PC-3 (cell line): ENCODE measurements around the gene CCNO. TPM values are rescaled to one million over a fixed set of nuclear protein-coding genes. Genes with fewer than 3 reads are reported as not detected.
A peak's percentile ranks its signal among the peaks of the same experiment; 100 is the strongest.

ENCODE experiments used
- ATAC-seq: fragments of 200-7000 bp; cut with Tn5 transposase; 2 replicates; pipeline ENCODE4 v1.9.1; 2020; ENCODE audit warnings: mild to moderate bottlenecking, moderate library complexity
- BruUV-seq: library from RNA; stranded (reverse); fragments of 400-500 nt; replicated peaks from 2 replicates; lab custom pipeline; 2021; lab: Mats Ljungman, UMichigan
- CTCF ChIA-PET: fragments of 300-600 bp; sonication (Branson Sonifier 250); formaldehyde crosslinking; loops from one replicate; lab custom pipeline; 2022; ENCODE audit warnings: antibody characterized with exemption; lab: Charles Lee
- POLR2A ChIA-PET: fragments of 300-600 bp; sonication (Branson Sonifier 250); formaldehyde crosslinking; loops from one replicate; lab custom pipeline; 2022; ENCODE audit warnings: antibody characterized with exemption; ENCODE audit not compliant: unreplicated experiment; lab: Charles Lee
- DNase-seq: peaks from one replicate; pipeline ENCODE4 v3.0.0-alpha.2; 2015
- H2AFZ ChIP-seq: fragments of 300-600 bp; sonication (generic); 2 replicates; pipeline ENCODE4 v1.6.0; 2016; ENCODE audit warnings: antibody characterized with exemption, low read length
- H3F3A ChIP-seq: fragments of 300-600 bp; sonication (generic); one replicate; pipeline ENCODE4 v1.6.0; 2017; ENCODE audit warnings: antibody characterized with exemption, low read length, control low read depth, mild to moderate bottlenecking; ENCODE audit not compliant: unreplicated experiment
- H3K27ac ChIP-seq: fragments of 300-600 bp; sonication (generic); 2 replicates; pipeline ENCODE4 v1.5.1; 2016; ENCODE audit warnings: mild to moderate bottlenecking, low read length
- H3K27me3 ChIP-seq: fragments of 300-600 bp; sonication (generic); 2 replicates; pipeline ENCODE4 v1.6.1; 2016; ENCODE audit warnings: low read length, mixed read lengths
- H3K36me3 ChIP-seq: fragments of 300-600 bp; sonication (generic); 2 replicates; pipeline ENCODE4 v1.6.1; 2016; ENCODE audit warnings: low read depth, mixed run types, low read length, mixed read lengths
- H3K4me1 ChIP-seq: fragments of 300-600 bp; sonication (generic); 2 replicates; pipeline ENCODE4 v1.5.1; 2016; ENCODE audit warnings: low read length; ENCODE audit not compliant: insufficient read depth
- H3K4me2 ChIP-seq: fragments of 300-600 bp; sonication (generic); 2 replicates; pipeline ENCODE4 v1.6.0; 2016; ENCODE audit warnings: low read length
- H3K4me3 ChIP-seq: fragments of 300-600 bp; sonication (generic); 2 replicates; pipeline ENCODE4 v1.5.1; 2016; ENCODE audit warnings: mild to moderate bottlenecking, low read length, mixed read lengths
- H3K79me2 ChIP-seq: fragments of 300-600 bp; sonication (generic); 2 replicates; pipeline ENCODE4 v1.6.1; 2017; ENCODE audit warnings: low read length, mixed read lengths
- H3K9ac ChIP-seq: fragments of 300-600 bp; sonication (generic); 2 replicates; pipeline ENCODE4 v1.6.0; 2016; ENCODE audit warnings: mild to moderate bottlenecking, low read length
- H3K9me2 ChIP-seq: fragments of 300-600 bp; sonication (generic); replicated peaks from 2 replicates; pipeline ENCODE4 v1.6.1; 2016; ENCODE audit warnings: mixed run types, low read length, mixed read lengths
- H3K9me3 ChIP-seq: fragments of 300-600 bp; sonication (generic); 2 replicates; pipeline ENCODE4 v1.6.1; 2016; ENCODE audit warnings: low read length, mixed read lengths
- H4K20me1 ChIP-seq: fragments of 300-600 bp; sonication (generic); 2 replicates; pipeline ENCODE4 v1.6.1; 2016; ENCODE audit warnings: low read length, mixed read lengths
- EZH2 ChIP-seq: fragments of 300-600 bp; sonication (generic); IDR thresholded peaks from one replicate; pipeline ENCODE4 v1.6.1; 2017; ENCODE audit warnings: antibody characterized with exemption, mild to moderate bottlenecking, low read length; ENCODE audit not compliant: unreplicated experiment
- EZH2phosphoT487 ChIP-seq: fragments of 300-600 bp; sonication (generic); IDR thresholded peaks from 2 replicates; pipeline ENCODE4 v1.6.1; 2018; ENCODE audit warnings: mild to moderate bottlenecking, antibody characterized with exemption, low read length, borderline replicate concordance
- intact Hi-C: fragments of 100-400 bp; cut with micrococcal nuclease; formaldehyde crosslinking; loops from 2 replicates; pipeline ENCODE4 v1.9.0; 2023
- total RNA-seq: library from RNA; depleted of rRNA; stranded (reverse); fragments of >200 nt; gene quantifications from 2 replicates; pipeline ENCODE4 v1.2.3, GENCODE V29; 2014; rRNA removed
- TF ChIP-seq, protein P1 (sequence below): fragments of 300-600 bp; sonication (generic); conservative IDR thresholded peaks from 2 replicates; pipeline ENCODE4 v1.5.1; 2017; ENCODE audit warnings: antibody characterized with exemption, low read depth, mild to moderate bottlenecking, low read length

Gene CCNO
- total RNA-seq, 1 experiment from 2014 or later = 3.4 TPM

DNA sequence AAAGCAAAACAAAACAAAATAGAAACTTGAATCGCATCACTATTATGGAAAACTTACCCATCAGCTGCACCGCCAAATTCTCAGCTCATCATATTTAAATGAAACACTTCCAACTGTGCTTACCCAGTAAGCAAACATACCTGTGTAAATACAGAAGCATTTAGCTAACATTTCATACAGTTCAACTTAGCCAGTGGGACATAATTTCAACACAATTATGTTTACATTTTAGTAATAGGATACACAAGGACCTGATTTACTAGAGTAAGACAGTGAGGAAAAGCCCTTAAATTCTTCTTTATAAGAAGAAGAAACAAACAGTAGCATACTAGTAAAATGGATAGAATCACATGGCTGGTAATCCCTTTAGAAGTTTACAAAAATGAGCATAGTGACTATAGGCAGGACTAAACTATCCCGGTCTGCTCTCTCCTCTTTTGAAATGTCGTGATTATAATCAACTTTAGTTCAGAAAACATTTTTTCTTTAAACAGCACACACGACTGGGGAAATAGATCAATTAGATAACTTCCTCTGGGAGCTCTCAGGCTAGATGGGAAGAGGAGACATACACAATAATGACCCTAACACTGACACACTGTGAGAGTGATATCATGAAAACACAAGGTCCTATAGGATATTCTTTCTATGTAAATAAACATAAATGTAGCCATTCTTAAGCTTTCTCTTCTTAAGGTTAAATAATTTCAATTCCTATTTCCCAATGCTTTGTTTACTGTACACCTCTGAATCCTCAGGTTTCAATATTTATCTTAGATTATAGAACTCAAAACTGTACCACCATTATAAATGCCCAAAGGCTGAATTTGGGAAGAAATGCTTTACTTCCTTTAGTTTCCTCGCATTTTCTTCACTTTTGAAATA, 44.5 kb downstream of the CCNO start:
- intact Hi-C loops = loop anchor here (2.0 to 5.0 kb wide), 2 partner anchors 44 to 118 kb away; partner anchors contain the start of genes CCNO, DHX29 and MTREX
- Histone ChIP-seq H3F3A (no peaks in the 10 kb centered on the region), H3K79me2 (no peaks in the 10 kb centered on the region), H3K4me3 (no peak overlapping the region), H3K9me3 (no peaks in the 10 kb centered on the region), H3K36me3 (no peaks in the 10 kb centered on the region), H3K4me2 (peak overlapping the region; percentile 27), H4K20me1 (no peaks in the 10 kb centered on the region), H3K27ac (no peak overlapping the region), H3K4me1 (peaks cover 13% of the 10 kb centered on the region), H3K9ac (no peak overlapping the region), H3K9me2 (no peaks in the 10 kb centered on the region), H3K27me3 (no peaks in the 10 kb centered on the region), H2AFZ (no peak overlapping the region)
- DNase-seq (peak; percentile 45), ATAC-seq (peak; percentile 93)
- TF ChIP-seq EZH2 (no peak), EZH2phosphoT487 (no peak)
- TF ChIP-seq, protein P1, sequence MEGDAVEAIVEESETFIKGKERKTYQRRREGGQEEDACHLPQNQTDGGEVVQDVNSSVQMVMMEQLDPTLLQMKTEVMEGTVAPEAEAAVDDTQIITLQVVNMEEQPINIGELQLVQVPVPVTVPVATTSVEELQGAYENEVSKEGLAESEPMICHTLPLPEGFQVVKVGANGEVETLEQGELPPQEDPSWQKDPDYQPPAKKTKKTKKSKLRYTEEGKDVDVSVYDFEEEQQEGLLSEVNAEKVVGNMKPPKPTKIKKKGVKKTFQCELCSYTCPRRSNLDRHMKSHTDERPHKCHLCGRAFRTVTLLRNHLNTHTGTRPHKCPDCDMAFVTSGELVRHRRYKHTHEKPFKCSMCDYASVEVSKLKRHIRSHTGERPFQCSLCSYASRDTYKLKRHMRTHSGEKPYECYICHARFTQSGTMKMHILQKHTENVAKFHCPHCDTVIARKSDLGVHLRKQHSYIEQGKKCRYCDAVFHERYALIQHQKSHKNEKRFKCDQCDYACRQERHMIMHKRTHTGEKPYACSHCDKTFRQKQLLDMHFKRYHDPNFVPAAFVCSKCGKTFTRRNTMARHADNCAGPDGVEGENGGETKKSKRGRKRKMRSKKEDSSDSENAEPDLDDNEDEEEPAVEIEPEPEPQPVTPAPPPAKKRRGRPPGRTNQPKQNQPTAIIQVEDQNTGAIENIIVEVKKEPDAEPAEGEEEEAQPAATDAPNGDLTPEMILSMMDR = no peak
- ChIA-PET POLR2A (no interaction called here), CTCF (interaction anchor here (0.5 to 1.0 kb wide), 3 partner anchors 17 to 71 kb away, joined by 3 to 6 read pairs (median 3); no protein-coding TSS in a partner anchor)
- no TSS peak for BruUV-seq

DNA sequence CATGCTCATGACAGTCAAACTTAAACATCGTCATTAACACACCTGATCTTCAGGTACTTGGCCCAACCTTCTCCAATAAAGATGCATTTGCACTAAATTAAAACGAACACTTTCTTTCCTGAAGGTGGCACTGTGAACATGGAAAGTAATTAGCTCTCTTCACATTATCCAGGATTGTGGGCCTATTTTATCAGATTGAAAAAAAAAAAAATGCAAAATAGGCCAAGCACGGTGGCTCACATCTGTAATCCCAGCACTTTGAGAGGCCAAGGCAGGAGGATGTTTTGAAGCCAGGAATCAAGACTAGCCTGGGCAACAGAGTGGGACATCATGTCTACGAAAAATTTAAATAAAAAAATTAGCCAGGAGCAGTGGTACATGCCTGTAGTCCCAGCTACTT, 46.0 kb downstream of the CCNO start:
- TF ChIP-seq EZH2 = no peak
- TF ChIP-seq, protein P1 = peak; percentile 41
- Histone ChIP-seq H3K4me3 (no peak overlapping the region), H3F3A (no peaks in the 10 kb centered on the region), H4K20me1 (no peaks in the 10 kb centered on the region), H3K4me2 (no peak overlapping the region), H3K9me2 (no peaks in the 10 kb centered on the region), H3K27ac (no peak overlapping the region), H3K9me3 (no peaks in the 10 kb centered on the region), H3K79me2 (no peaks in the 10 kb centered on the region), H2AFZ (no peak overlapping the region), H3K4me1 (peaks cover 13% of the 10 kb centered on the region), H3K36me3 (no peaks in the 10 kb centered on the region), H3K9ac (no peak overlapping the region), H3K27me3 (no peaks in the 10 kb centered on the region)
- BruUV-seq = no TSS peak
- ChIA-PET CTCF (interaction anchor here (0.6 kb wide), 5 partner anchors 23 to 281 kb away, joined by 3 to 4 read pairs (median 4); no protein-coding TSS in a partner anchor), POLR2A (interaction anchor here (0.5 to 0.7 kb wide), 3 partner anchors 31 to 46 kb away, joined by 3 to 10 read pairs (median 6); no protein-coding TSS in a partner anchor)
- intact Hi-C loops = loop anchor here (5.0 kb wide), 1 partner anchor 120 kb away; the partner anchor contains the start of genes DHX29 and MTREX
- ATAC-seq (peak; percentile 31; the same call in 1 of the 2 replicates), DNase-seq (peak; percentile 44)

Other genes starting within 250 kb of the CCNO start
- gene ESM1, start 248.0 kb downstream of the CCNO start, total RNA-seq = 21.0 and 27.8 TPM in 2 replicates
- gene GZMK, start 209.4 kb downstream of the CCNO start, total RNA-seq = not detected in 2 replicates
- gene GZMA, start 131.0 kb downstream of the CCNO start, total RNA-seq = not detected in 2 replicates
- 13.0 and 18.3 TPM in 2 replicates for gene GPX8, start 73.4 kb downstream of the CCNO start, total RNA-seq
- not detected in 2 replicates for gene CDC20B, start 60.4 kb downstream of the CCNO start, total RNA-seq
- gene MCIDAS, start 6.3 kb downstream of the CCNO start, total RNA-seq = 1.6 and 3.3 TPM in 2 replicates
- 9.4 and 13.4 TPM in 2 replicates for gene DHX29, start 74.1 kb upstream of the CCNO start, total RNA-seq
- gene MTREX, start 74.4 kb upstream of the CCNO start, total RNA-seq = 25.6 and 44.0 TPM in 2 replicates